ENCODE measurements around the gene NT5C2.
A peak's percentile ranks its signal among the peaks of the same experiment; 100 is the strongest.

The NT5C2 gene

DNA sequence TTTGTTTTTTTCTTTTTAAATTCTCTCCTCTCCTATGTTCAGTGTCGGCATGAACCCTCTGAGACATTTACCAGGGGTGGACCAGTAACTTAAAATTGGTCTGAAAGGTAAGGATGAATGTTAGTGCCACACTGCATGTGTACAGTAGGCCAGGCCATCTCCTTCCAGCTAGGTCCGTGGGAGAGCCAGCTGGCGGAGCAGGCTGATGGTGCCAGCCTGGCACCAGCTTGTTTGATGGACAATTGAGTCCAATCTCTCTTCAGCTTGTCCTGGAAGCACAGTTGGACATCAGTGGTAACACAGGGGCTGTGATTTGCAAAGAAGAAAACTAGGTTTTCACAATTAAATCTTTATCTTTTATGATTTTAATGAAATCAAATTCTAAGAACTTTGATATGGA is 138.5 kb downstream of the NT5C2 start:
- DNase-seq: no peak

DNA sequence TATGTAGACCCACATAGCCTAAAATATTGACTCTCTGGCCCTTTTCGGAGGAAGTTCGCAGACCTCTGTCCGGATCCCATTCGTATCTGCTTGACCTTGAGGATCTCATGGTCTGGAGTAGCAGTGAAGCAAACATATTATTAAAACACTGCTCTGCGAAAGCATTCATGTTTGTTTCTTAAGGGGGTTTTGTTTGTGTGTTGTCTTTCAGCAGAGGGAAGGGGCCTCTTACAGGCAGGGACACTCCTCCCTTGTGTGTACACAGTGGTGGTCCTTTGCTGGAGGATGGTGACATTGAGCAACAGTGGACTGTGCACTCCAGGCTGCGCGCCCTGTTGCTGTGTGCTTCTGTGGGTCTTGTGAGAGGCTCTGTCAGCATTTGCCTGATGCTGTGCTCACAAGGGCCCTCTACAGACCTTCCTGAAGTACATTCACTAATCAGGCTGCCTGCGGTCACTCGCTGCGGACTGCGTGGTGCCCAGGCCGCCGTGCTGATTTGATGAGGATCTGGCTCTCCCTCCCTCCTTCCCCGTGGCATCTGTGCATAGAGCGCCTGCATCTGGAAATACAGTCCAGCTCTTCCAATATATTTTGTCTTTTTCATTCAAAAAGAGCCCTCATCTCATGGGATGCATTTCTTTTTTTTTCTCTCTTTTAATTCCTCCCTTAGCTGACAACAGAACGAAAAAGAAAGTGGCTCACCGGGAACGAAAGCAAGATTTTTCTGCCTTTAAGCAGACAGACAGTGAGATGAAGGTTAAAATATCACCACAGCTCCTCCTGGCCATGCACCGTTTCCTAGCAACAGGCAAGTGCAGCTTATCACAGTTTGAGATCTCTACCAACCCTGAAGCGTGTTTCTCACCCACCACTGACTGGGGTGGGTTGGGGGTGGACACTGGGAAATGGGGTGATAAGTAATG is 139.2 kb downstream of the NT5C2 start:
- DNase-seq: peak; percentile 62

- no peak for DNase-seq
Observed at GRCh38 chr10:103049237-103049636, 143.8 kb downstream of the NT5C2 start.

GRCh38 chr10:103047381-103047780 is 145.7 kb downstream of the NT5C2 start:
- no peak for DNase-seq

DNA sequence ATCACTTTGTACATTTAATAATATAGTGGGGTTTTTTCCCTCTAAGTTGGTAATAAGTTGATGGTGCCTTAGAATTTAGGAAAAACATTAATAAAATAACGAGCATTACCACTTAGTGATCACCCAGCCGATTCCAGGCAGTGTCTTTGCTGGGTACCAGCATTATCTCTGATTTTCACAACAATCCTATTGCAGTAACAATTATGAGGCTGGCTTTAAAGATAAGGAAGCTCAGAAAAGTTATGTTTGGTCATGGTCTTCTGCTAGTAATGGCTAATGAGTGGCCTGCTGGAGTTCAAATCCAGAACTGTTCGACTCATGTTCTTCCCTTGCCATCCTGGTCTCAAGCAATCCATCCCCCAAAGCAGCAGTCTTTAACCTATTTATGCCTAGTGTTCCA is 147.1 kb downstream of the NT5C2 start:
- no peak for DNase-seq

- DNase-seq: no peak
Observed at GRCh38 chr10:103044942-103045489, 148.1 kb downstream of the NT5C2 start.

GRCh38 chr10:103042908-103043307 is 150.2 kb downstream of the NT5C2 start:
- no peak for DNase-seq

DNA sequence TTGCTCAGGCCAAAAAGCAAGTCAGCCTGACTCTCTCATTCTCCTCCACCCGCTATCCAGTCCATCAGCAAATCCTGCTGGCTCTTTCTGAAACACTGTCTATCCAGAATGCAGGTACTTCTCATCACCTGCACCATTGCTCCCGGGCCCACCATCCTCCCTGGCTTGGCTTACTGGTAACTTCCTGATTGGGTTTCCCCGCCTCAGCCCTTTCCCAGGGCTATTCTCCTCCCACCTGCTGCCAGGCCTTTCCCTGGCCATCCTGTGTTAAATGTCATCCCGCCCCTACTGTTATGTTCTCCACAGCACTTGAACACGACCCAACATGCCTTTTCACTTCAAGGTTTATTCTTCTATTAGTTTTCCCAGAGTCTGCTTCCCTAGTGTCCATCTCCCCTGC is 150.9 kb downstream of the NT5C2 start:
- DNase-seq: no peak

GRCh38 chr10:103041391-103041790 is 151.7 kb downstream of the NT5C2 start:
- DNase-seq: no peak

GRCh38 chr10:103040418-103040817 is 152.7 kb downstream of the NT5C2 start:
- no peak for DNase-seq

- no peak for DNase-seq
Observed at GRCh38 chr10:103038570-103038969, 154.5 kb downstream of the NT5C2 start.
